Sciatic nerve (tissue), 2 donors: ENCODE results near the gene ADAMTS10. TPM values are rescaled to one million over a fixed set of nuclear protein-coding genes. Genes with fewer than 3 reads are reported as not detected.
"Not testable (repeated sequence)": the region's sequence is repeated elsewhere in the genome, so short reads cannot be mapped to it uniquely, and the experiment has no call there.

Experiments
- ATAC-seq: fragments of 200-7000 bp; cut with Tn5 transposase; one replicate; pipeline ENCODE4 v1.9.1; 2020; ENCODE audit warnings: mild to moderate bottlenecking, moderate library complexity
- DNase-seq: peaks from one replicate; pipeline ENCODE4 v3.0.0-alpha.2; 2020; ENCODE audit warnings: low spot score
- intact Hi-C: fragments of 100-400 bp; cut with DNase I; formaldehyde crosslinking; loops from one replicate; pipeline ENCODE4 v1.14.2; 2022
- total RNA-seq: library from RNA; stranded (reverse); fragmentation: NEBNext Ultra II Directional; extraction: Animal tissue kit (Norgen Biotek cat#: 25700); gene quantifications from one replicate; pipeline ENCODE4 v1.2.1, GENCODE V29; 2021
- donor health status: DM: no; HTN: no; CAD: no.
- donor health status: DM: no; HTN: no; CAD: no.

The ADAMTS10 gene
- total RNA-seq, 1 donor from 2014 or later, result 60.1 TPM

- DNase-seq (no peak), ATAC-seq (no peak)
- intact Hi-C loops, result no loop called here
Measured at GRCh38 chr19:8629996-8630683, 19.6 kb upstream of the ADAMTS10 start, which contains the start of gene NFILZ. Gene NFILZ (plus strand): TSS chr19:8630633. CDS start chr19:8676766, 46,133 bp downstream.

DNA sequence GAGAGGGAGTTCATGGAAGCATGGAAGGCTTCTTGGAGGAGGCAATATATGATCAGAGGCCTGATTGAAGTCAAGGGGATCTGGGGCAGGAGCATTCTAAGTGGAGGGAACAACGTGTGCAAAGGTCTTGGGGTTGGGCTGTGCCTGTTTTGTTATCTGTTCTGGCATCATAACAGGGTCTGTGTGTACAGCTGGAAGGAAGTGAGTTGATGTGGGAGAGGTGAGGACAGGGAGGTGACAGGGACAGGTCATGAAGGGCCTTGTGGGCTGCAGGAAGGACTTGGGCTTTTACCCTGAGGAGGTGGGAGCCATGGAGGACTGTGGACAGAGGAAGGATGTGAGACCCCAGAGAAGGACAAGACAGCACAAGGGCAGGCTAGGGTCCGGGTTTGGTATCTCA is 18.7 kb upstream of the ADAMTS10 start:
- DNase-seq (no peak), ATAC-seq (no peak)
- intact Hi-C loops, result no loop called here

GRCh38 chr19:8626842-8627241 is 16.3 kb upstream of the ADAMTS10 start:
- DNase-seq, result no peak
- intact Hi-C loops, result no loop called here
- no peak for ATAC-seq

GRCh38 chr19:8622886-8623285 is 12.4 kb upstream of the ADAMTS10 start:
- ATAC-seq, intact Hi-C loops, DNase-seq: not testable (repeated sequence)

- no peak for ATAC-seq
Measured at GRCh38 chr19:8618751-8619150, 8.2 kb upstream of the ADAMTS10 start.

GRCh38 chr19:8617984-8618383 is 7.5 kb upstream of the ADAMTS10 start:
- no peak for DNase-seq
- ATAC-seq, result no peak
- intact Hi-C loops, result no loop called here

More at GRCh38 chr19:8618751-8619150, 8.2 kb upstream of the ADAMTS10 start:
- intact Hi-C loops, result no loop called here
- DNase-seq, result no peak

DNA sequence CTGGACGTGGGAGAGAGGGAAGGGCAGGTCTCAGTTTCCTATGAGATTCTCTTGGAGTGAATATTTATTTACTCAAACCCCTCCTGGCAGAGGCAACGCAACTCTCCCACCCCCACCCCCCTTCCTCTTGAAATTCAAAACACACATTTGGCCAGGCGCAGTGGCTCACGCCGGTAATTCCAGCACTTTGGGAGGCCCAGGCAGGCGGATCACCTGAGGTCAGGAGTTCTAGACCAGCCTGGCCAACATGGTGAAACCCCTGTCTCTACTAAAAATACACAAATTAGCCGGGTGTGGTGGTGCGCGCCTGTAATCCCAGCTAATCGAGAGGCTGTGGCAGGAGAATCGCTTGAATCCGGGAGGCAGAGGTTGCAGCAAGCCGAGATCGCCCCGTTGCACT is 6.8 kb upstream of the ADAMTS10 start:
- ATAC-seq, DNase-seq, intact Hi-C loops: not testable (repeated sequence)

DNA sequence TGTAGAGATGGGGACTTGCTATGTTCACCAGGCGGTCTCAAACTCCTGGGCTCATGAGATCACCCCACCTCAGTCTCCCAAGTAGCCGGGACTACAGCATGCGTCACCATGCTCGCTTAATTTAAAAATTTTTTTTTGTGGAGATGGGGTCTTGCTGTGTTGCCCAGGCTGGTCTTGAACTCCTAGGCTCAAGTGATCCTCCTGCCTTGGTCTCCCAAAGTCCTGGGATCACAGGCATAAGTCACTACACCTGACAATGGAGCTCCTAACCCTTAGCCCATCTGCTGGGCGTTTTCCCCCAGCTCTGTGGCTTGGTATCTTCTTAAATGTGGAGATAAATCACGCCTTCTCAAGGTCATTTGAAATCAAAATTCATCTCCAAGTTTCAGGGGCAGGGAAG is 6.3 kb upstream of the ADAMTS10 start:
- ATAC-seq, result no peak
- intact Hi-C loops, result no loop called here
- no peak for DNase-seq

- ATAC-seq (no peak), DNase-seq (peak; percentile 75)
- intact Hi-C loops, result no loop called here
Measured at GRCh38 chr19:8615813-8616596, 5.5 kb upstream of the ADAMTS10 start.

DNA sequence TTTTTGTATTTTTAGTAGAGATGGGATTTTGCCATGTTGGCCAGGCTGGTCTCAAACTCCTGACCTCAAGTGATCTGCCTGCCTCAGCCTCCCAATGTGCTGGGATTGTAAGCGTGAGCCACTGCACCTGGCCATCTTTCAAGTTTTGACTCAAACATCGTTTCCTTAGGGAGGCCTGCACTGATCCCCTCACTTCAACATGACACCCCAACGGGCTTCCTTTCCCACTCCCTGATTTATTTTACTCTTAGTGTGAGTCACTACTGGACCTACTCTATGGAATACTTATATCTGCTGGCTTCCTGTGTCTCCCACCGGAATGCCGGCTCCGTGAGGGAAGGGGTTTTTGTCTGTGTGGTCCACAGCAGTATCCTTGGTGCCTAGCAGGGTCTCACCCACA is 4.5 kb upstream of the ADAMTS10 start:
- intact Hi-C loops, result no loop called here
- DNase-seq (no peak), ATAC-seq (no peak)

DNA sequence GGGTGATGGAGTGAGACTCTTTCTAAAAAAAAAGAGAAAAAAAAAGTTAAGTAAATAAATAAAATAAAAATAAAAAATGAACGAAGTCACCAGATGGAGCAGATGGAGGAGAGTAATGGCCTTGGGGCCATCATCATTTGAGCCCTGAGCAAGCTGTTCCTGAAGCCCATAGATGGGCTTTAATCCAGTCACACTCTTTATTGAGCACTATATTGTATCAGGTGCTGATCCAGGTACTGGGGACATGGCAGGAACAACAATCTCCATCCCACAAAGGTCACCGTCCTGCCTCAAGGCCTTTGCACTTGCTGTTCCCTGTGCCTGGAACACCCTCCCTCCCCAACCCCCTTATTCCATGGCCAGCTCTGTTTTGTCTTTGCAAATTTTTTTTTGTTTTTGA is 3.9 kb upstream of the ADAMTS10 start:
- intact Hi-C loops, result no loop called here
- ATAC-seq (no peak), DNase-seq (no peak)

DNA sequence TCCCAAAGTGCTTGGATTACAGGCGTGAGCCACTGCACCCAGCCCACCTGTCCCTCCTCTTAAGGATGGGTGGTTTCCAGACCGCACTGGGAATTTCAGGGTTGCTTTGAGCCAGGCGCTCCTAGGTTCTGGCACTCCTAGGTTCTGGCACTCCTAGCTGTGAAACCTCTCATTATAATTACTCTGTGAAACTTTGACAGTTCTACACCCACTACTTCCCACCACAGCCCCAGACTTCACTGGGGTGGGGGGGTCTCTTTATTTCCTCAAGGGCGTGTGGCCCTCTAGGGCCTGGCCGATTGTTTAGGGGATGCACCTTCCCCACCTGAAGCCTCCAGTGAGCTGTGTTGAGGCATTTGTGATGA is 2.3 kb upstream of the ADAMTS10 start:
- DNase-seq (no peak), ATAC-seq (no peak)
- intact Hi-C loops, result no loop called here

GRCh38 chr19:8611877-8612806 is 1.6 kb upstream of the ADAMTS10 start:
- intact Hi-C loops, result no loop called here
- no peak for DNase-seq

GRCh38 chr19:8611391-8611876 is 919 bp upstream of the ADAMTS10 start:
- peak; percentile 4 for ATAC-seq
- intact Hi-C loops, result no loop called here
- no peak for DNase-seq

More at GRCh38 chr19:8611877-8612806, 1.6 kb upstream of the ADAMTS10 start:
- peak; percentile 44 for ATAC-seq

GRCh38 chr19:8610936-8611300 is 403 bp upstream of the ADAMTS10 start:
- intact Hi-C loops, result no loop called here
- ATAC-seq (no peak), DNase-seq (no peak)

GRCh38 chr19:8609279-8610040 is 1.1 kb downstream of the ADAMTS10 start:
- intact Hi-C loops, result no loop called here
- peak; percentile 71 for ATAC-seq
- no peak for DNase-seq

GRCh38 chr19:8608941-8609278 is 1.6 kb downstream of the ADAMTS10 start:
- DNase-seq (no peak), ATAC-seq (no peak)
- intact Hi-C loops, result no loop called here

- DNase-seq (no peak), ATAC-seq (no peak)
- intact Hi-C loops, result no loop called here
Measured at GRCh38 chr19:8607386-8607785, 3.1 kb downstream of the ADAMTS10 start.

DNA sequence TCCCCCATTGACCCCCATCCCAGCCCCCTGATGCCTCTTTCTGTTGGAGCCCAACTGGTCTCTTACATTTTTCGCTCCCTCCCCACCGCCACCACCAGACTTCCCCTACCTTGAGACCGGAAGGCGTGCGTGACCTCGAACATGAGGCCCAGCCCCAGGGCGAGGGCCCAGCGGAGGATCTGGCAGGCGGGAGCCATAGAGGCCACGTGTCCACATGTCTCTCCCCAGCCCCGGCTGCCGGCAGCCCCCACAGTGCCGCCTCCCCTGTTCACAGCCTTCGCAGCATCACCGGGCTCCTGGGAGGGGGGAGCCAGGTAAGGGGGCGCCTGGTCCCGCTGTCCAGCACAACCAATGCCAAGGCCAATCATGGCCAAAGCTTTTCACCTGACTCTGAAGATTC is 5.0 kb downstream of the ADAMTS10 start:
- intact Hi-C loops, result no loop called here
- ATAC-seq (no peak), DNase-seq (no peak)
